Measurements from ENCODE around the gene SEC11C. TPM values are rescaled to one million over a fixed set of nuclear protein-coding genes. Genes with fewer than 3 reads are reported as not detected.

SEC11C gene
- total RNA-seq, 1 experiment from 2014 or later, result 49.5 TPM

- TF ChIP-seq, protein P1, sequence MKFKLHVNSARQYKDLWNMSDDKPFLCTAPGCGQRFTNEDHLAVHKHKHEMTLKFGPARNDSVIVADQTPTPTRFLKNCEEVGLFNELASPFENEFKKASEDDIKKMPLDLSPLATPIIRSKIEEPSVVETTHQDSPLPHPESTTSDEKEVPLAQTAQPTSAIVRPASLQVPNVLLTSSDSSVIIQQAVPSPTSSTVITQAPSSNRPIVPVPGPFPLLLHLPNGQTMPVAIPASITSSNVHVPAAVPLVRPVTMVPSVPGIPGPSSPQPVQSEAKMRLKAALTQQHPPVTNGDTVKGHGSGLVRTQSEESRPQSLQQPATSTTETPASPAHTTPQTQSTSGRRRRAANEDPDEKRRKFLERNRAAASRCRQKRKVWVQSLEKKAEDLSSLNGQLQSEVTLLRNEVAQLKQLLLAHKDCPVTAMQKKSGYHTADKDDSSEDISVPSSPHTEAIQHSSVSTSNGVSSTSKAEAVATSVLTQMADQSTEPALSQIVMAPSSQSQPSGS (CRISPR knock-in tag; IDR thresholded peaks at IDR 0.05; ENCODE audit: borderline replicate concordance, low read depth), result no peak
- TF ChIP-seq CBFB (CRISPR knock-in tag; IDR thresholded peaks at IDR 0.05; ENCODE audit: low read depth) (no peak), SOX15 (CRISPR knock-in tag; IDR thresholded peaks at IDR 0.05) (no peak), ZNF425 (CRISPR knock-in tag; conservative IDR thresholded peaks at IDR 0.05) (no peak), FOXP1 (CRISPR knock-in tag; IDR thresholded peaks at IDR 0.05; ENCODE audit: borderline replicate concordance) (no peak), ZNF423 (CRISPR knock-in tag; IDR thresholded peaks at IDR 0.05) (no peak)
- TF ChIP-seq, protein P2, sequence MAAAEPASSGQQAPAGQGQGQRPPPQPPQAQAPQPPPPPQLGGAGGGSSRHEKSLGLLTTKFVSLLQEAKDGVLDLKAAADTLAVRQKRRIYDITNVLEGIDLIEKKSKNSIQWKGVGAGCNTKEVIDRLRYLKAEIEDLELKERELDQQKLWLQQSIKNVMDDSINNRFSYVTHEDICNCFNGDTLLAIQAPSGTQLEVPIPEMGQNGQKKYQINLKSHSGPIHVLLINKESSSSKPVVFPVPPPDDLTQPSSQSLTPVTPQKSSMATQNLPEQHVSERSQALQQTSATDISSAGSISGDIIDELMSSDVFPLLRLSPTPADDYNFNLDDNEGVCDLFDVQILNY (CRISPR knock-in tag; IDR thresholded peaks at IDR 0.05), result no peak
- TF ChIP-seq, protein P3, sequence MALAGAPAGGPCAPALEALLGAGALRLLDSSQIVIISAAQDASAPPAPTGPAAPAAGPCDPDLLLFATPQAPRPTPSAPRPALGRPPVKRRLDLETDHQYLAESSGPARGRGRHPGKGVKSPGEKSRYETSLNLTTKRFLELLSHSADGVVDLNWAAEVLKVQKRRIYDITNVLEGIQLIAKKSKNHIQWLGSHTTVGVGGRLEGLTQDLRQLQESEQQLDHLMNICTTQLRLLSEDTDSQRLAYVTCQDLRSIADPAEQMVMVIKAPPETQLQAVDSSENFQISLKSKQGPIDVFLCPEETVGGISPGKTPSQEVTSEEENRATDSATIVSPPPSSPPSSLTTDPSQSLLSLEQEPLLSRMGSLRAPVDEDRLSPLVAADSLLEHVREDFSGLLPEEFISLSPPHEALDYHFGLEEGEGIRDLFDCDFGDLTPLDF (CRISPR knock-in tag; IDR thresholded peaks at IDR 0.05), result no peak
Observed at GRCh38 chr18:59198215-59198614, 58.5 kb downstream of the SEC11C start (continued).

GRCh38 chr18:59200787-59201186 lies 61.1 kb downstream of the SEC11C start:
- H3K9me3 Mint-ChIP-seq, result peaks cover 6% of the 10 kb centered on the region; the same call in 1 of the 2 replicates
- TF ChIP-seq, protein P4, sequence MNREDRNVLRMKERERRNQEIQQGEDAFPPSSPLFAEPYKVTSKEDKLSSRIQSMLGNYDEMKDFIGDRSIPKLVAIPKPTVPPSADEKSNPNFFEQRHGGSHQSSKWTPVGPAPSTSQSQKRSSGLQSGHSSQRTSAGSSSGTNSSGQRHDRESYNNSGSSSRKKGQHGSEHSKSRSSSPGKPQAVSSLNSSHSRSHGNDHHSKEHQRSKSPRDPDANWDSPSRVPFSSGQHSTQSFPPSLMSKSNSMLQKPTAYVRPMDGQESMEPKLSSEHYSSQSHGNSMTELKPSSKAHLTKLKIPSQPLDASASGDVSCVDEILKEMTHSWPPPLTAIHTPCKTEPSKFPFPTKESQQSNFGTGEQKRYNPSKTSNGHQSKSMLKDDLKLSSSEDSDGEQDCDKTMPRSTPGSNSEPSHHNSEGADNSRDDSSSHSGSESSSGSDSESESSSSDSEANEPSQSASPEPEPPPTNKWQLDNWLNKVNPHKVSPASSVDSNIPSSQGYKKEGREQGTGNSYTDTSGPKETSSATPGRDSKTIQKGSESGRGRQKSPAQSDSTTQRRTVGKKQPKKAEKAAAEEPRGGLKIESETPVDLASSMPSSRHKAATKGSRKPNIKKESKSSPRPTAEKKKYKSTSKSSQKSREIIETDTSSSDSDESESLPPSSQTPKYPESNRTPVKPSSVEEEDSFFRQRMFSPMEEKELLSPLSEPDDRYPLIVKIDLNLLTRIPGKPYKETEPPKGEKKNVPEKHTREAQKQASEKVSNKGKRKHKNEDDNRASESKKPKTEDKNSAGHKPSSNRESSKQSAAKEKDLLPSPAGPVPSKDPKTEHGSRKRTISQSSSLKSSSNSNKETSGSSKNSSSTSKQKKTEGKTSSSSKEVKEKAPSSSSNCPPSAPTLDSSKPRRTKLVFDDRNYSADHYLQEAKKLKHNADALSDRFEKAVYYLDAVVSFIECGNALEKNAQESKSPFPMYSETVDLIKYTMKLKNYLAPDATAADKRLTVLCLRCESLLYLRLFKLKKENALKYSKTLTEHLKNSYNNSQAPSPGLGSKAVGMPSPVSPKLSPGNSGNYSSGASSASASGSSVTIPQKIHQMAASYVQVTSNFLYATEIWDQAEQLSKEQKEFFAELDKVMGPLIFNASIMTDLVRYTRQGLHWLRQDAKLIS (CRISPR knock-in tag; IDR thresholded peaks at IDR 0.05; ENCODE audit: borderline replicate concordance), result no peak
- TF ChIP-seq ESRRA (CRISPR knock-in tag; IDR thresholded peaks at IDR 0.05; ENCODE audit: borderline replicate concordance), result no peak
- TF ChIP-seq JUN (CRISPR knock-in tag; IDR thresholded peaks at IDR 0.05), result no peak
- no peak for TF ChIP-seq JAZF1 (CRISPR knock-in tag; IDR thresholded peaks at IDR 0.05)
- TF ChIP-seq CBFB (CRISPR knock-in tag; IDR thresholded peaks at IDR 0.05; ENCODE audit: low read depth), result no peak
- TF ChIP-seq, protein P5, sequence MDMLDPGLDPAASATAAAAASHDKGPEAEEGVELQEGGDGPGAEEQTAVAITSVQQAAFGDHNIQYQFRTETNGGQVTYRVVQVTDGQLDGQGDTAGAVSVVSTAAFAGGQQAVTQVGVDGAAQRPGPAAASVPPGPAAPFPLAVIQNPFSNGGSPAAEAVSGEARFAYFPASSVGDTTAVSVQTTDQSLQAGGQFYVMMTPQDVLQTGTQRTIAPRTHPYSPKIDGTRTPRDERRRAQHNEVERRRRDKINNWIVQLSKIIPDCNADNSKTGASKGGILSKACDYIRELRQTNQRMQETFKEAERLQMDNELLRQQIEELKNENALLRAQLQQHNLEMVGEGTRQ (CRISPR knock-in tag; IDR thresholded peaks at IDR 0.05), result no peak
- H3K27me3 Mint-ChIP-seq (ENCODE audit: low read depth), result no peaks in the 10 kb centered on the region; the same call in 1 of the 2 replicates
- peaks cover 36% of the 10 kb centered on the region for H3K4me1 Mint-ChIP-seq
- CTCF ChIA-PET, result interaction anchor here (2.0 kb wide), 1 partner anchor 202 kb away, joined by 11 read pairs; no protein-coding TSS in a partner anchor
- POLR2A ChIA-PET, result no interaction called here
- H3K4me3 Mint-ChIP-seq, result no peak overlapping the region
- DNase-seq (ENCODE audit: low spot score) (no peak), ATAC-seq (peak; percentile 37)
- H3K27ac Mint-ChIP-seq, result no peak overlapping the region
- no peaks in the 10 kb centered on the region for H3K36me3 Mint-ChIP-seq

Data from WTC11 (cell line).